ENCODE measurements around the gene CYB561A3. TPM values are rescaled to one million over a fixed set of nuclear protein-coding genes. Genes with fewer than 3 reads are reported as not detected.
A peak's percentile ranks its signal among the peaks of the same experiment; 100 is the strongest.

Gene CYB561A3
- total RNA-seq, 1 donor from 2014 or later: 47.2 TPM

DNA sequence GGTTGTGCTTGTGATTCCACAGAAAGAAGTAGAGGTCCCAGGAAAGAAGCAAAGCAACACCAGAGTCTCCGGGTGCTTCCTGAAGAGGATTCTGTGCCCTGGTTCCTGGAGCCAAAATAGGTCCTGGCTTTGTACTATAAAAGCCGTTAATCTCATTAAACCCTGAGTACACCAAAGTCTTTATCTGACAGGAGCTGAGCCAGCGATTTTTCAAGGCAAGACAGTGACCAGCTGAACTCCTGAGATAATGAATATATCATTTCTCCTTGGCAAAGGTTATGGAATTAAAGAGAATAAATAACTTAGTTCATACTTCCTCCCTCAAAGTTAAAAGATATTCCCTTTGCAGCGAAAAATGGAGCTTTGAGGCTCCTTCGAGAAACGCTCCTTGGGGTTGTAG is 5.7 kb upstream of the CYB561A3 start:
- peaks cover 71% of the 10 kb centered on the region for H3K36me3 ChIP-seq
- intact Hi-C loops (cut with DNase I): no loop called here
- H3K4me1 ChIP-seq: peaks cover 25% of the 10 kb centered on the region
- TF ChIP-seq, protein P1, sequence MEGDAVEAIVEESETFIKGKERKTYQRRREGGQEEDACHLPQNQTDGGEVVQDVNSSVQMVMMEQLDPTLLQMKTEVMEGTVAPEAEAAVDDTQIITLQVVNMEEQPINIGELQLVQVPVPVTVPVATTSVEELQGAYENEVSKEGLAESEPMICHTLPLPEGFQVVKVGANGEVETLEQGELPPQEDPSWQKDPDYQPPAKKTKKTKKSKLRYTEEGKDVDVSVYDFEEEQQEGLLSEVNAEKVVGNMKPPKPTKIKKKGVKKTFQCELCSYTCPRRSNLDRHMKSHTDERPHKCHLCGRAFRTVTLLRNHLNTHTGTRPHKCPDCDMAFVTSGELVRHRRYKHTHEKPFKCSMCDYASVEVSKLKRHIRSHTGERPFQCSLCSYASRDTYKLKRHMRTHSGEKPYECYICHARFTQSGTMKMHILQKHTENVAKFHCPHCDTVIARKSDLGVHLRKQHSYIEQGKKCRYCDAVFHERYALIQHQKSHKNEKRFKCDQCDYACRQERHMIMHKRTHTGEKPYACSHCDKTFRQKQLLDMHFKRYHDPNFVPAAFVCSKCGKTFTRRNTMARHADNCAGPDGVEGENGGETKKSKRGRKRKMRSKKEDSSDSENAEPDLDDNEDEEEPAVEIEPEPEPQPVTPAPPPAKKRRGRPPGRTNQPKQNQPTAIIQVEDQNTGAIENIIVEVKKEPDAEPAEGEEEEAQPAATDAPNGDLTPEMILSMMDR (IDR thresholded peaks at IDR 0.05): no peak
- ATAC-seq (no peak), DNase-seq (no peak)
- H3K27me3 ChIP-seq (ENCODE audit: low read depth): no peaks in the 10 kb centered on the region
- H3K27ac ChIP-seq: no peak overlapping the region
- no peaks in the 10 kb centered on the region for H3K9me3 ChIP-seq
- H3K4me3 ChIP-seq: no peak overlapping the region

DNA sequence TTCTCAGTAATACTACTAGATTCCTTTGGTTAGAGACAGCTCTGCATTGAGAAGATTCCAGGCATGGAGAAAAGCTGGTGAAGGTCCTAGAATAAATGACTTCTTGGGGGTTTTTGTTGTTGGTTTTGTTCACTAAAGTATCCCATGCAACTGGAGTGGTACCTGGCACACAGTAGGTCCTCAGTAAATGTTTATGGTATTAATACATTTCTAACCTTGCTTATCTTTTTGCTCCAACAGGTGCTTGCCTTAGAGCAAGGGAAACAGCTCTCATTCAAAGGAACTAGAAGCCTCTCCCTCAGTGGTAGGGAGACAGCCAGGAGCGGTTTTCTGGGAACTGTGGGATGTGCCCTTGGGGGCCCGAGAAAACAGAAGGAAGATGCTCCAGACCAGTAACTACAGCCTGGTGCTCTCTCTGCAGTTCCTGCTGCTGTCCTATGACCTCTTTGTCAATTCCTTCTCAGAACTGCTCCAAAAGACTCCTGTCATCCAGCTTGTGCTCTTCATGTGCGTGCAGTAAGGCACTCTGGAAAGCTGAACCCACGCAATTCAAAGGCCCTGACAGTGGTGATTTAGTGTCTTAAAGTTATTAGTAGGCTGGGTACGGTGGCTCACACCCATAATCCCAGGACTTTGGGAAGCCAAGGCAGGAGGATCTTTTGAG is 2.5 kb upstream of the CYB561A3 start:
- DNase-seq (no peak), ATAC-seq (no peak)
- H3K27me3 ChIP-seq (ENCODE audit: low read depth): no peaks in the 10 kb centered on the region
- intact Hi-C loops (cut with DNase I): no loop called here
- TF ChIP-seq, protein P1 (IDR thresholded peaks at IDR 0.05): no peak
- no peaks in the 10 kb centered on the region for H3K9me3 ChIP-seq
- peaks cover 35% of the 10 kb centered on the region for H3K4me1 ChIP-seq
- no peak overlapping the region for H3K4me3 ChIP-seq
- no peak overlapping the region for H3K27ac ChIP-seq
- peaks cover 52% of the 10 kb centered on the region for H3K36me3 ChIP-seq

DNA sequence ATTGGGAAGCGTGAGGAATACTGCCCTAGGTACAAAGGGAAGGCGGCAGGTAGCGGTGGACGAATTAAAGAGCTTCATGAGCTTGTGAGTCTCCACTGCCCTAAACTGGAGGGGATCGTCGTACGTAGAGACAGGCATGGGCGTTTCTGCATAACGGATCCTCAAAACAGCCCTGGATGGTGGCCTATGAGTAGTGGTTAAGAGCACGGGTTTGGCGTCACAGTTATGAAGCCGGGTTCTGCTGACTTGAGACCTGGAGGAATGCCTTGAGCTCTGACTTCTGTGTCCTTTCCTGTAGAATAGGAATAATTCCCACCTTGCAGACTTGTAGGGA is 827 bp upstream of the CYB561A3 start:
- no peak for DNase-seq
- intact Hi-C loops (cut with DNase I): no loop called here
- H3K27me3 ChIP-seq (ENCODE audit: low read depth): no peaks in the 10 kb centered on the region
- no peaks in the 10 kb centered on the region for H3K9me3 ChIP-seq
- H3K4me3 ChIP-seq: peak overlapping the region; percentile 85
- H3K36me3 ChIP-seq: peaks cover 36% of the 10 kb centered on the region
- ATAC-seq: peak; percentile 12 to 24
- H3K27ac ChIP-seq: peak overlapping the region; percentile 99
- H3K4me1 ChIP-seq: peaks cover 42% of the 10 kb centered on the region
- TF ChIP-seq, protein P1 (IDR thresholded peaks at IDR 0.05): no peak

DNA sequence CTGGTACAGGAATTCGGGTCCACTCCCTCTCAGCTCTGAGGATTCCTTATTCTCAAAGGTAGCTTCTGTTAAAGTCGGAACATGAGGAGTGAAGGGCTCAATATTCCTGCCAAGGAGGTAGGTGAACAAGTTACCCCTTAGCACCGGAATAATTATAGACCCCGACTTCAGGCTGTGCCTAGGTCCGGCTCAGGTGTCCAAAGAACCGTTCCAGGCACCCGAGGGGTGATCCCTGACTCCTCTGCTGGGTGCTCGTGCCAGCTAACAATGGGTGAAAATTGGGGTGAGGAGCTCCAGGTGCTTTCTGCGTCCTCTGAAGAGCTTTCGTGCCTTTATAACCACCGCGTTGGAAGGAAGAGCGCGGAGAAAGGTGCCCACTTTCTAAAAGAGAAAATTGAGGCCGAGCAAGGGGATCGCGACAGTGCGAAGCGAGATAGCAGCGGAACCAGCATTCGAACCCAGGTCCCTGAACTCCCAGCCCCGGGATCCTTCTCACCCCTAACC is 393 bp downstream of the CYB561A3 start:
- ATAC-seq: peak in 1 of 2 donors; percentile 1
- TF ChIP-seq, protein P1 (IDR thresholded peaks at IDR 0.05): no peak
- no peaks in the 10 kb centered on the region for H3K9me3 ChIP-seq
- intact Hi-C loops (cut with DNase I): no loop called here
- H3K4me3 ChIP-seq: peak overlapping the region; percentile 85
- H3K36me3 ChIP-seq: peaks cover 27% of the 10 kb centered on the region
- H3K4me1 ChIP-seq: peaks cover 54% of the 10 kb centered on the region
- DNase-seq: no peak
- peak overlapping the region; percentile 99 for H3K27ac ChIP-seq
- no peaks in the 10 kb centered on the region for H3K27me3 ChIP-seq (ENCODE audit: low read depth)

DNA sequence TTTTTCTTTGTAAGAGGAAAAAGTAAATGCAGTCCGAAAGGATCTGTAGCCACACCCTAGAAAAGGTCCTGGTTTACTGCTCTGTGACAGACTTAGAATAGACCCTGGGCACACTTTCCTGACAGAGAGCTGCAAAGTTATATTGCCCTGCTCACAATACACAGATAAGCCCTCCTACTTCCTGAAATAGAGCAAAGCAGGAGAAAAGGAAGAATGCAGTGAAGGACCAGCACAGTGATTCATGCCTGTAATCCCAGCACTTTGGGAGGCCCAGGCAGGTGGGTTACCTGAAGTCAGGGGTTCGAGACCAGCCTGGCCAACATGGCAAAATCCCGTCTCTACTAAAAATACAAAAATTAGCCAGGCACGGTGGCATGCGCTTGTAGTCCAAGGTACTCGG is 2.2 kb downstream of the CYB561A3 start:
- H3K9me3 ChIP-seq: no peaks in the 10 kb centered on the region
- H3K27me3 ChIP-seq (ENCODE audit: low read depth): no peaks in the 10 kb centered on the region
- intact Hi-C loops (cut with DNase I): no loop called here
- peaks cover 54% of the 10 kb centered on the region for H3K4me1 ChIP-seq
- H3K36me3 ChIP-seq: peaks cover 11% of the 10 kb centered on the region
- no peak for ATAC-seq
- no peak overlapping the region for H3K4me3 ChIP-seq
- H3K27ac ChIP-seq: no peak overlapping the region
- TF ChIP-seq, protein P1 (IDR thresholded peaks at IDR 0.05): no peak
- no peak for DNase-seq

Measured in lower lobe of right lung (tissue), 2 donors.